Stimulated activated naive CD8-positive, alpha-beta T cell treated with anti-CD3 and anti-CD28 coated beads, Interleukin-15, Interleukin-2, amounts not matched to agents 100 U/mL and 50 U/mL, for 24 hours (primary cell): ENCODE data around the gene POLR2H.
"Not testable (repeated sequence)": the region's sequence is repeated elsewhere in the genome, so short reads cannot be mapped to it uniquely, and the experiment has no call there.

Experiments used
- ATAC-seq: fragments of 150-1000 bp; cut with Tn5 transposase; one replicate; pipeline ENCODE4 v1.10.0; 2021
- DNase-seq: peaks from one replicate; pipeline ENCODE4 v3.0.0; 2021

POLR2H gene

GRCh38 chr3:184335661-184336546 lies 25.6 kb upstream of the POLR2H start:
- peak; percentile 93 for DNase-seq
- ATAC-seq, result peak; percentile 45

- no peak for ATAC-seq
Observed at GRCh38 chr3:184336547-184337398, 24.7 kb upstream of the POLR2H start.

GRCh38 chr3:184337399-184337714 lies 24.2 kb upstream of the POLR2H start, which contains the start of gene FAM131A:
Gene FAM131A, plus strand, starts transcription at chr3:184337600. Its CDS starts 31 bp downstream, at chr3:184337631.
- ATAC-seq, result no peak
- no peak for DNase-seq

More at GRCh38 chr3:184336547-184337398, 24.7 kb upstream of the POLR2H start:
- DNase-seq, result no peak

- ATAC-seq, result no peak
- no peak for DNase-seq
Observed at GRCh38 chr3:184337981-184338380, 23.5 kb upstream of the POLR2H start.

GRCh38 chr3:184338511-184338945 lies 23.0 kb upstream of the POLR2H start:
- no peak for DNase-seq
- no peak for ATAC-seq

GRCh38 chr3:184339001-184339400 lies 22.5 kb upstream of the POLR2H start:
- DNase-seq, result no peak

GRCh38 chr3:184339451-184340135 lies 21.9 kb upstream of the POLR2H start:
- not testable (repeated sequence) for ATAC-seq, DNase-seq

More at GRCh38 chr3:184339001-184339400, 22.5 kb upstream of the POLR2H start:
- no peak for ATAC-seq

GRCh38 chr3:184341925-184342324 lies 19.6 kb upstream of the POLR2H start:
- no peak for DNase-seq
- ATAC-seq, result no peak

- ATAC-seq, result no peak
- DNase-seq, result no peak
Observed at GRCh38 chr3:184343200-184343876, 18.2 kb upstream of the POLR2H start.

- DNase-seq (no peak), ATAC-seq (no peak)
Observed at GRCh38 chr3:184344579-184345316, 16.8 kb upstream of the POLR2H start.

- ATAC-seq (peak; percentile 38), DNase-seq (no peak)
Observed at GRCh38 chr3:184345317-184346144, 16.0 kb upstream of the POLR2H start.

- ATAC-seq, result no peak
Observed at GRCh38 chr3:184346480-184347190, 14.9 kb upstream of the POLR2H start.

GRCh38 chr3:184347321-184348056 lies 14.0 kb upstream of the POLR2H start:
- DNase-seq (no peak), ATAC-seq (no peak)

More at GRCh38 chr3:184346480-184347190, 14.9 kb upstream of the POLR2H start:
- no peak for DNase-seq

- ATAC-seq (no peak), DNase-seq (no peak)
Observed at GRCh38 chr3:184348057-184348382, 13.5 kb upstream of the POLR2H start.

- DNase-seq, result no peak
- no peak for ATAC-seq
Observed at GRCh38 chr3:184349563-184350470, 11.7 kb upstream of the POLR2H start.

- no peak for ATAC-seq
Observed at GRCh38 chr3:184350618-184351017, 10.9 kb upstream of the POLR2H start.

GRCh38 chr3:184351511-184352148 lies 9.9 kb upstream of the POLR2H start:
- no peak for ATAC-seq
- no peak for DNase-seq

More at GRCh38 chr3:184350618-184351017, 10.9 kb upstream of the POLR2H start:
- no peak for DNase-seq
